Peyer's patch (tissue), 4 donors: Measurements from ENCODE around the gene KLHL22.

Experiments
- POLR2A ChIP-seq, 2 donors: fragments of 450-650 bp; IDR thresholded peaks; one replicate each; pipeline ENCODE4 v1.5.1; 2017; ENCODE audit warnings: antibody characterized with exemption in 2 of 2, mild to moderate bottlenecking in 2 of 2, moderate library complexity in 2 of 2
- TF ChIP-seq, protein P1 (sequence below), 6 experiments: fragments of 450-650 bp in 4 of 6; fragments of 200-600 bp in 2 of 6; sonication (generic) in 1 of 6; IDR thresholded peaks; one replicate each; pipeline ENCODE4 v1.5.1; 2017 to 2019; ENCODE audit warnings: antibody characterized with exemption in 6 of 6, mild to moderate bottlenecking in 3 of 6, moderate library complexity in 1 of 6

DNA sequence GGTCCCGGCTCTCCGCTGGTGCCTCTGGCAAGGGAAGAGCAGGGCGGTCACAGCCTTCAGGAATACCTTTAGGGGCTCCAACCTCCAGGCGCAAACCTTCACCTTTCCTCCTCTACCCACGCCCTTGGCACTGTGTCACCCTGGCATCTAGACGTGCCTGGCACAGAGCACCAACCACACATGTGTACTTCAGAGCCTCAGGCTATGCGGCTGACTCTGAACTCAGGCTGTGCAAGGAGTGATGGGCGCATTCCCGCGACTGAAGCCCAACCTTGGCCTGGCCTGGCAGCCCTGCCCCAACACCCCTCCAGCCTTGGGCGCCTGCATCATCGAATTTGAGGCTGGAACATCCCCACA lies 69.4 kb downstream of the KLHL22 start:
- TF ChIP-seq, protein P1, sequence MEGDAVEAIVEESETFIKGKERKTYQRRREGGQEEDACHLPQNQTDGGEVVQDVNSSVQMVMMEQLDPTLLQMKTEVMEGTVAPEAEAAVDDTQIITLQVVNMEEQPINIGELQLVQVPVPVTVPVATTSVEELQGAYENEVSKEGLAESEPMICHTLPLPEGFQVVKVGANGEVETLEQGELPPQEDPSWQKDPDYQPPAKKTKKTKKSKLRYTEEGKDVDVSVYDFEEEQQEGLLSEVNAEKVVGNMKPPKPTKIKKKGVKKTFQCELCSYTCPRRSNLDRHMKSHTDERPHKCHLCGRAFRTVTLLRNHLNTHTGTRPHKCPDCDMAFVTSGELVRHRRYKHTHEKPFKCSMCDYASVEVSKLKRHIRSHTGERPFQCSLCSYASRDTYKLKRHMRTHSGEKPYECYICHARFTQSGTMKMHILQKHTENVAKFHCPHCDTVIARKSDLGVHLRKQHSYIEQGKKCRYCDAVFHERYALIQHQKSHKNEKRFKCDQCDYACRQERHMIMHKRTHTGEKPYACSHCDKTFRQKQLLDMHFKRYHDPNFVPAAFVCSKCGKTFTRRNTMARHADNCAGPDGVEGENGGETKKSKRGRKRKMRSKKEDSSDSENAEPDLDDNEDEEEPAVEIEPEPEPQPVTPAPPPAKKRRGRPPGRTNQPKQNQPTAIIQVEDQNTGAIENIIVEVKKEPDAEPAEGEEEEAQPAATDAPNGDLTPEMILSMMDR (IDR thresholded peaks at IDR 0.05), result no peak
- TF ChIP-seq POLR2A (IDR thresholded peaks at IDR 0.05), result no peak
